ENCODE measurements around the gene ROBO2.

ROBO2 gene

DNA sequence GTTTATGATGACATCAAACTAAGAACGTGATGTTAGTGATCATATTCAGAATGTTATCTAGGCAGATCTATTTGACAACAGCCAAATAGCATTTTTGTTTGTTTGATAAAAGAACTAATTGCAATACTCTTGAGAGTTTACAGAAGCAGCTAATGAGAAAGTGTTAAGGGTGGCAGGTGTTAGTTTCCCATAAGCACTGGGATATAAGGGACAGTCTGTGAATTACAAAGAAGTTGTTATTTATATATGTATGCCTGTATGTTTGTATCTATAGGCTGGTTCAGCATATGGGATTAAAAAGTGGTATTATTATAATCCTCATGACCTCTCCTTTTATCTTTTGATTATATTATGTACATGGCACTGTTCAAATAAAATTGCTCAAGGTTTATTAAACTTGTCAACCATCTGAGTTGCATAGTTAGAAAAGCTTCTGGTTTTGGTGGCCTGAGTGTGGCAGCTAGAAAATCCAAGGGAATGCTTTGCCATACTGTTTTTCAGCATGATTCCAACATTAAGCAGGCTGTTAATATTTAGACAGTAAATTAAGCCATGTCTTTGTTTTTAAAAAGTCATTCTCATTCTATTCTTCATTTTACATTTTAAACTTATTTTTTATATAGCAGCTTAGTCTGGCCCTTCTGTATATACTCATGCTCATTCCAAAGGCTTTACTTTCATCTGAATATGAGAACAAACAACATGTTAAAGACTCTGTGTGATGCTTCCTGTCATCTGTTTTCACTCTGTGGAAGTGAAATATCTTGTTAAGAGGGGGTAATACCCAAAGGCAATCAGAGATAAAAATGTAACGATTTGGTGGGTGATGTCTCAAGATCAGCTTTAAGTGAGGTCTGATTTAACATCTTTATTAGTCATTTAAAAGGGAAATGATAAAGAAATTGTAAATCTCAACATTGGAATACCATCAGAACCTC is 13.1 kb downstream of the ROBO2 start:
- DNase-seq: no peak

DNA sequence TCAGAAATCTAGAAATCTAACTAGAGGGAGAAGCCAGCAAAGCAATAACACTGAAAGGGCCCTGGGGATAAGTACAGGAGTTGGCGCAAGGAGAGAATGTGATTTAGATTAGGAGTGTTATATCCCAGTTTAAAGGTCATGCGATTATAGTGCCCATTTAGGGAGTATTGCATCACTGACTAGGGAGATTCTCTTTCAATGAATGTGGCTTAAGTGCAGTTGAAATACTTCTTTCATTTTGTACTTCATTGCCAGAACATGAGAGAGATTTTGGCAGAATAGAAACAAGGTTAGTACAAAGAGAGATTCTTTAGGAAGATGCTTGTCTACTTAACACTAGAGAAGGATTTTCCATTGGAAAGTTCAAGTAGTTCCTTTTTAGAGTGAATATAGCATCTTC is 13.9 kb downstream of the ROBO2 start:
- no peak for DNase-seq

DNA sequence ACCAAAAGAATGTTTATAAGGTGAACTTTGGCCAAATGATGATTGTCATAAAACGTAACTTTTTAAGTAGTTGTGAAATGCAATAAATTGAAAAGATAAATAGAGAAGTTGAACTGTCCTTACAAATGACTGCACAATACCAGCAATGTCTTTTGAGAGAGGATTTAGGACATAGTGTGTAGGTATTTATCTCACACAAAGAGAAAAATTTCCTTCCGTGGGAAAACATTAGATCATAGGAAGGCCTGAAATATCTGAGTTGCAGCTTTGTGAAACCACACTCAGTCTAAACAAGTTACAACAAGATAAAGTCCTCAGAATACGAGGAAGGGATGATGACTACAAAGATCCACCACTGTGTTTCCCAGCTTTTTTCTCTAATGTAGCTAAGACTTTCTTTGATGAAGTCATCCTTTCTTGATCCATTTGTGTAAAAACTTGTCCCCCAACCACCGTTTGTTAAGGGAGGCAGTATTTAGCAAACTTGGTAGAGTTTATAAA is 16.0 kb downstream of the ROBO2 start:
- no peak for DNase-seq

DNA sequence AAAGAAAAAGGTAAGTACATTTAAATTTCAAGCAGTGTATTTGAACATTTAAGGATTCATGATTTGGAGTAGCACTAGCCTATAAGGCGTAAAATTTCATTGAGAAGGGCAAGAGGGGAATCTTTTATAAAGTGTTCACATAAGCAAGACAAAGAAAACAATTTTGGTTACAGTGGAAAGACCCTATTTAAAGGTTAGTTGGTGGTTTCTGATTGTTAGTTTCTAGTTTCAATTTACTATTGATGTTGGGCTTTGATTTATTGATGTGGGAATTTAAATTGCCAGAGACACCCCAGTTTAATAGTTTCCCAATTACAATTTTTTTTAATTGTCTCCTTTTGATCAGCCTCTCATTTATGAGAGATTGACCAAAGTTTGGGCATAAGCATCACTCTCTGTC is 19.5 kb downstream of the ROBO2 start:
- DNase-seq: no peak

DNA sequence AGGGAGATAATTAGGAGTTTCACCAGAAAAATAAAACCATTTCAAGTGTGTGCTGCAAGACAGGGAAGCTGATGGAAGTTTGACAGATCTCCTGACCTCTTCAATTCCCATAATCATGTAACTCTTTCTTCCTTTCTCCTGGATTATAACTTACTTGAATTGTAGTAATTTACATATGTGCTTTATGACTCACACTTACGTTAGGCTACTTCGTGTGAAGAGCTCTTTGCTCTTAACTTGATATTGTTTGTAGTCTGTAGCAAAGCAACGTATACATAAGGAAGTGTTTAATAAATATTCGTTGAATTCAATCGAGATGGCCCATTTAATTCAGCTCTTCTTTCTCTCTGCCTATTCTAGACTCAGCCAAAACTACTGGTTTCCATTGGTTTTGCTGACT is 23.5 kb downstream of the ROBO2 start:
- DNase-seq: no peak

DNA sequence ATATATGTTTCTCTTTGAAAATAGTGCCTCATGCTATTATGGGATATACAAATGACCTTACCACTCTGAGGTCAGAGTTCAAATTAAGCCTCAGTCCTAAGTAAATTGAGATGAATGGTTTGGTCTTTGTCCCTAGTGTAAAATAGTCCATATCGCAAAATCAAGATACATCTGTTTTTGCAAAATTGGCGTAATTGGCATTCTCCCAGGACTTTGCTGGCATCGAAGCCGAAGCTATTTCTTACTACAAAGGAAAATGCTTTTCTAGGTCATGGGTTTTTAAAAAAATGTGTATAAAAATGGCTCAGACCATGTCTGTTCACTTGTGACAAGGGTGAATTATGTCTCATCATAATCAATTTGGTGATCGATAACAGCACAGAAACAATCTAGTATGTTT is 25.9 kb downstream of the ROBO2 start:
- no peak for DNase-seq

DNA sequence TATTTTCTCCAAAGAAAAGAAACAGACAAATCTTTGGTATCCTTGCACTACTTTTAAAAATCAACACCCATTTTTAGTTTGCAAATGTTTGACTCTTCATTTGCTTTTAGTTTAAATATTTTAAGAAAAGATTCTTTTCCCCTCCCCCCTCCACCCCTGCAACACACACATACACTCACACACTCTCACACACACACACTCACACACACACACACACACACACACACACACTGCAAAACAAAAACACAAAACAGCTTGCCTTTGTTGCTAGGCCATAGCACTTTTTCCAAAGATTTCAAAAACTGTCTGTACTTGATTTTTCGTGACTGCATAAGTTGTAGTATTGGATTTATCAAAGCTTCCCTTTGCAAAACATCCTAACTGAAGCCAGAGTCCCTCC is 26.9 kb downstream of the ROBO2 start:
- no peak for DNase-seq

DNA sequence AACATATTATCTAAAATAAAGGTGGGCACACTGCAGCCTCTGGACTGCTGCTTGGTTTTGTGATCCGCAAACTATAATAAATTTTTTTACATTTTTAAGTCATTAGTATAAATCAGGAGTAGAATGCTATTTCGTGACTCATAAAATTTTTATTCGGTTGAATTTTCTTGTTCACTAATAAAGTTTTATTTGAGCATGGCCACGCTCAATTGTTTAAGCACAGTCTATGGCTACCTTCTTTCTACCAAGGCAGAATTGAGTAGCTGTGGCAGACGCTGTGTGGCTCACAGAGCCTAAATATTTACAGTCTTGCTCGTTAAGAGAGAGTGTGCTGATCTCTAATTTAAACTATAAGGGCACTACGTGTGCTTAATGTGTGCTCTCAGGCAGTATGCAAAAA is 28.9 kb downstream of the ROBO2 start:
- no peak for DNase-seq

DNA sequence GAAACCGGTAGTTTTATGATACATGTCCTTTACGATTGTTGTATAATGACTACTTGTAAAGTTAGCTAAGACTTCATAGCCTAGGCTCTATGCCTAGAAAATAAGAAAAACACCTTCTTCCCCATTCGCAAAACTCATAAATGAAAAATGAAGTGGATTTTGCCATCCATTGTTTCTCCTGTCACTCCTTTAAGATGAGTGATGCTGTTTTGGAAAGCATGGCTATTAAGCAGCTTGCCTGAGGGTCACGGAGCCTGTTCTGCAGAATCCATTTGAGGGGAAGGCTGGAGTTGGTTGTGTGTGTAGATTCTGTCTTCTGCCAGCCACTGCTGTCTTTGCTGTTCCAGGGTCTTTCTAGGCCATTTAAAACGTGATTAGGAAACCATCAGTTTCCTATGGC is 31.5 kb downstream of the ROBO2 start:
- DNase-seq: no peak

DNA sequence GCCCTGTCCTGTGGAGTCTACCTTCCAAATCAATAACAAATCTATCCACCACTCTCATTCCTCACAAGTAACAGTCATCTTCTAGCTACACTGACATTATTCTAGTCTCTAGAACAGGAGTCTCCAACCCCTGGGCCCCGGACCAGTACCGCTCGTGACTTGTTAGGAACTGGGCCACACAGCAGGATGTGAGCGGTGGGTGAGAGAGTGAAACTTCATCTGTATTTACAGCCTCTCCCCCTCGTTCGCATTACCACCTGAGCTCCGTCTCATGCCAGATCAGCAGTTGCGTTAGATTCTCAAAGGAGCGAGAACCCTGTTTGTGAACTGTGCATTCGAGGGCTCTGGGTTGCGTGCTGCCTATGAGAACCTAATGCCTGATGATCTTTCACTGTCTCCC is 31.9 kb downstream of the ROBO2 start:
- no peak for DNase-seq

DNA sequence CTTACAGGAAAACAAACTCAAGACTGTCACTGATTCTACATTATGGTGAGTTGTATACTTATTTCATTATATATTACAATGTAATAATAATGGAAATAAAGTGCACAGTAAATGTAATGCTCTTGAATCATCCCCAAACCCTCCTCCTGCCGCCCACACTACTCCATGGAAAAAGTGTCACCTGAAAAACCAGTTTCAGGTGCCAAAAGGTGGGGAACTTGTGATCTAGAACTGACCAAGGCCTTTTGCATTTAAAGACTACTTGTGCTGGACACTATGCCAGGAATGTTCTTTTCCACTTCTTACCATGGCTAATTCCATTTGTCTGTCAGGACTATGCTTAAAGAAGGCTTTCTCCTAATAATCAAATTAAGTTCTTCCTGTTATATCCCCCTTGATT is 32.3 kb downstream of the ROBO2 start:
- DNase-seq: no peak

DNA sequence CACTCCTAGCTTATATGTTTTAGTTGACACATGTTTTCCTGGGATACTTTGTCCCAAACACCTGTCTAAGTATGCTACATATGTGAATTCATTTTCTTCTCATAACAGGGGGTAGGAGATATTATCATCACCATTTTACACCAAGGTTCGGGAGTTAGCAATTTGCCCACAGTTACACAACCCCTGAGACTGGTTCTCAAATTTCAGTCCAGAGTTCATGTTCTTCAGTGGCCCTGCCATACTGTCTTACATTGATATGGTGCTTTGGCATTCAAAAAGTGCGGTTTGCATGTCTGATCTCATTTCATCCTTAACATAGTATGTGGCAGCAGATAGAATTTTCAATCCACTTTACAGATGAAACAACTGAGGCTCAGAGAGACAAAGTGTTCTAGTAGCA is 38.4 kb downstream of the ROBO2 start:
- no peak for DNase-seq

DNA sequence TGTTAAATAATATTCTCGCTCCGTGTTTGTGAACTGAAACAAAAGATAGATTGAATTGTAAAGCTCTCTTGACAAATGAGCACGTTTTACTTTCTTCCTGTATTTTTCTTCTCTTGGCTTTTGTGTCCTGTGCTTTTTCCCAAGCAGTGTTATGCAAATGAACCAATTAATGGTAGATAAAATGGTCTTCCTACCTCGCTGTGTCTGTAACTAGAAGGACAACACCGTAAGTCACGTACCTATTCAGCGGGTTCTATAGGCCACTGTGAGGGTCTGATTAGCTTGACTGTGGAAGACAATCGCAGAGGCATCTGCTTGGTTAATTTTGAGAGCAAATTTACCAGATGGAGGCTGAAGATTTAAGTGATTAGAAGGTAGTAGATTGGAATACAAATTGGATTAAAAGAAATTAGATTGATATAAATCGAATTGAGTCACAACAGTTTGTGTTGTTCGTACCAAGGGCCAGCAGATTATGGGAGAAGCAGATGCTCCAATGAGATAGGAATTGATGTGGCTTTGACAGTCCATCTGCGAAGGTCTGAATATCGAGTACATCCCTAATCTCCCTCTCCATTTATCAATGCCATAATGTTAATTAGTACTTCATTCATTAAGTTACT is 40.2 kb downstream of the ROBO2 start:
- DNase-seq: no peak

DNA sequence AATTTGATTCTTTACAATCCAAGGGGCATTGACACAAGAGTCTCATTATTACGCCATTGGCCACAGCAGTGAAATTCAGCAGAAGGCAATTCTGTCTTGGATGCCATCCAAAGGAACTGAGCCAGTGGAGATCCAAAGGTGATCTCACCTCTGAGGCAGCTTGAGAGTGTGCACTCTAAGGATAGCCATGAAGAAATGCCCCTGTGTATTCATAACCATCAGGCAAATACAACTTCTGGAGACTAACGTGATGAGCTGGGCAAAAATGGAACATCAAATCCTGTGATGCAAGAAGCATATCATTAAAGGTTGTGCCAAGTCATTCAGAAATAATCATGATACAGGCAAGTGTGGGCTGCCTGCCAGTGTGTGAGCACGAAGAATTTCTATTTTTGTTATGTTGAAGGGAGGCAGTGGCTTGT is 41.4 kb downstream of the ROBO2 start:
- no peak for DNase-seq

DNA sequence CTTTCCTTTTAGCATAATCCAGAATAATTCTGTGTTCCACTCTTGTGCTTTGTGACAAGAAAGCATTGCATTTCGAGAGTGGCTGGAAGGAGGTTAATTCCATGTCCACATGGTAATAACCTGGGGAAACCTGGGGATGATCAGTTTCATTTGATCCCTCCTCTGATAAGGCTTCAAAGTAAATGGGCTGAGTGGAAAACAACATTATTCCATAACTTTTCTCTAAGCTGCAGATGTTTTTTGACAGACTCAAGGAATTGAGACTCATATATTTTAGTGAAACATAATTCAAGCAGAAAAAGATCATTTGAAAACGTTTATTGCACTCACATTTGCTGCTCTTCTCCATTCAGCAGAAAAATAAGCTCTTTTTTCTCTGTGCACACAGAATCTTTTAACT is 44.6 kb downstream of the ROBO2 start:
- no peak for DNase-seq

DNA sequence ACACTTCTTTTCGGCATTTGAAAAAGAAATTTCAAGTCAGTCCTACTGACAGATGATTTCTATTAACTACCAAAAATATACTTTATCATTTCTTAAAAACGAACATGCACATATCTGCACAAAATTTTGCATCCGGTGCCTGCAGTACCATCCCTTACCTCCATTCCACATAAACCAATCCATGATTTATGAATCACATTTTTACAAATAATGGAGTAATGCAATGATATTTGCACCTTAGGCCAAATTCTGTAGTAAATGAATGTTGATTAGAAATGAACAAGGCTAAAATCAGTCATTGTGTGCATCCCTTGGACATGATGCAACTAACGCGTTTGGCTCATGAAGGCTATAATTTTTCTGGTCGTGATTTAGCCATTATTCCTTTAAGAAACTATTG is 46.5 kb downstream of the ROBO2 start:
- no peak for DNase-seq

DNA sequence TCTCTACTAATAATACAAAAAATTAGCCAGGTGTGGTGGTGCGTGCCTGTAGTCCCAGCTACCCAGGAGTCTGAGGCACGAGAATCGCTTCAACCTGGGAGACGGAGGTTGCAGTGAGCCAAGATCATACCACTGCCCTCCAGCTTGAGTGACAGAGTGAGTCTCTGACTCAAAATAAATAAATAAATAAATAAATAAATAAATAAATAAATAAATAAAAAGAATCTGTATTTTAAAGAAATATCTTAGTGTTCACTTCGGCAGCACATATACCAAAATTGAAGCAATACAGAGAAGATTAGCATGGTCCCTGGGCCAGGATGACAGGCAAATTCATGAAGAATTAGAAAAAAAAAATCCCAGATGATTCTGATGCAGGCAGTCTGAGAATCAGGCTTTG is 51.9 kb downstream of the ROBO2 start:
- DNase-seq: no peak

DNA sequence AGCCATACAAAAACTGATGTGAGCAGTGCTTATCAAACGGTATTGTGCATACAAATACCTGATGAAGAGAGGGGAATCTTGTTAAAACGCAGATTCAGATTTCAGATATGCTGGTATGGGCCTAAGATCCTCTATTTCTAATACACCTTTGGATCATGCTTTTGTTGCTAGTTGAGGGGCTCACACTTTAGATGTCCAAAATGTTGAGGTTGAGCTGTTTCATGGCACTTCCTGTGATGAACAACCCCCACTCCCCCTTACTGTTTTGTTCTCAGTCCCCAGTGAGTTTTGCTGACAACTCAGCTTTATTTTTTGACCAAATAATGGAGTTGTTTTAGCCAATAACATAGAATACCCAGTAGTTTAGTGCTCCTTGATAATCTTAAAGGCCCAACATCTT is 53.2 kb downstream of the ROBO2 start:
- no peak for DNase-seq

DNA sequence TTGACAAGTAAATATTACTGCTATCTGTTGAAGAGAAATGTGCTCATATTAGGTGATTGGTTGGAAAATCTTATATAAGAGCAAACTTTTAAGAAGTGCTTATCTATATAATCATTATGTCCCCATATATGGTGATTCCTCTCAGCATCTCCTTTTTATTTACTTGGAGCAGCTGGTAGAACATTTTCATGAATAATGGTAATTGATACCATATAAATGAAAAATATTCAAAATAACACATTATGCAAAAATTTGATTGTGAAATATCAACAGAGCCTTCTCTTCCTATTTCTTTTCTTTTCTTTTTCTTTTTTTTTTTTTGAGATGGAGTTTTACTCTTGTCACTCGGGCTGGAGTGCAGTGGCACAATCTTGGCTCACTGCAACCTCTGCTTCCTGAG is 56.2 kb downstream of the ROBO2 start:
- no peak for DNase-seq

DNA sequence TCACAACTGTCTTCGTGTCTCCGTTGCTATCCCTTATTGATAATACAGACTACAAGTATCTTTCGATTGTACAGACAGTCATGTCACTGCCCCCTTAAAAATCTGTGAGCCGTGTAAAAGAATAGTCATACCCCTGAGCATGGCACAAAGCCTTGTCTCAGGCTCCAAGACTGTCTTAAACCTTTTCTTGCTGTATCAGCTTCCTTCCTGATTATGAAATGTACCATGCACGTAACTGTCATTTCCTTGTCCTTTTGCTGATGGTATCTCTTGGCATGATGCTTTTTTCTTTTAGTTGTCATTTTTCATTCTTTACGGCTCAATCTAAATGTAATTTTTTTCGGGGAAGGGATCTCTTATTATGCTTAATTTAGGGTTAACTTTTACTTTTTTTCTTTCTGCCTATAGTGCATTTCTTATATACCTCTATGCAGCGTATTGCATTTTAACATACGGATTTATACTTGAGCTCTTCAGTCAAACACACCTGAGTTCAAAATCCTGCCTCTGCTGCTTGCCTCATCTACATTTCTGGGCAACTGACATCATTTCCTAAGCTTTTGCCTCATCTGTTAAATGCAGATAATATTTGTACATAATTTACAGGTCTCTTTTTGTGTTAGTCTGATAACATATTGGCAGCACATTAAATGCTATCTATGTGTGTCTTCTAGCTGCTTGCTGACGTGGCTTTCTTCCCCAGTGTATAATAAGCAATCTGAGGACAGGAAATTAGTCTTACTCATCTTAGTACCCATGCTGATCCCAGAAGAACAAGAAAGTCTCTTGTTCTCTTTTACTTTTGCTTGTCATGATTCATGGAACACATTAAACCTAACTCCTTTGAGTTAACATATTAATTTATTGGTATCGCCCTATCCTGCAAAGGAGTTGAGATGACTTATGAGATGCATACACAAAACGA is 57.3 kb downstream of the ROBO2 start:
- DNase-seq: no peak

DNA sequence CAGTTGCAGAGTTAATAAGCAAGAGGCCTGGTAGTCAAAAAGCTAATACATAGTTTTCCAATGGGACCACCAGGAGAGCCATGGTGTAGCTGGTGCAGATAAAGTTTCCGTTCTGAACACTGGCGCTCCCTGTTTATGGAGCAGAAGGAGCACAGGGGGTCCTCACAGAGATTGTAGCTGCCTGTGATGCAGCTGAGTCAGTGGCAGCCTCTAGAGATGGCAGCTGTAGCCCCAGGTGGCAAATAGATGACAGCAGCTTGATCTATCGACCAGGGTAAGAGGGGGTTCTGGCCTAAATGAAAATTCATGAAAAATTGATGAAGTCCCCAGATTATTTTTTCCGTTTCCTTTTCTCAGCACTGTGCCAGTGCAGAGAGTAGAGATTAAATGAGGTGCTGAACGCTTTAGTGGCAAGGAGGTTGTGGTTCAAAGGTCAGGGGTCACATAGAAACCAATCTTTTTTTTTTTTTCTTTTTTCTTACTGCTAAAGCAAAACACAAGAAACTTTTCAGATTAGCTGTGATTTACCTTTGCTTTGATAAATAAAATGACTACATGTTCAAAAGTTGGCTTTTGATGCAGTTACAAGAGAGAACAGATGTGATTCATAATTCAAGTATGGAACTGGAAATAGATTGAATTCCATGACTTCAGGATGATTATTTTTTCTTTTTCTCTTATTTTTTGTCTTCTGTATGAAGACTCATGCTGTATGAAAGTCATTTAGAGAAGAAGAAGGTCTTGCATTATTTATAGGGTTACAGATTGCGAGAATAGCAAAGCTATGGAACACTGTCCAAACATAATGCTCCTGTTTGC is 63.3 kb downstream of the ROBO2 start:
- DNase-seq: no peak

DNA sequence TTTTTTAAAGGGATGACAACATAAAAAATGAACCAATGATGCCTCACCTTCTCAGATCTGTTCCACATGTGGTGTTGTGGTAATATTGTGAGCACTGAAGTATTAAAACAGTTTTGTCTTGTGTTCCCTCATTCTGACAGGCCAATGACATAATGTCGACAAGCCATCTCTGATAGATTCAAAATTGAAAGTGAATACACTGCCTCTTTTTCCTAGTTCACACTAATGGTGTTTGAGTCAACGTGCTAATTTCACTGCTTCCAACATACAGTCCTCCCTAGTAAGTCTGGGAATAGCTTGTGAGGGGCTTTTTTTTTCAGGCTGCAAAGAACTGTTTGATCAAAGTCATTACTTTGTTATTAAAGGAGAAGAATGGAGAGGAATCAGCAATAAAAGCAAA is 82.8 kb downstream of the ROBO2 start:
- DNase-seq: no peak
